NCI-H1417 treated with DMSO at 0.1 percent for 48 hours (cell line): ENCODE data around the gene EBNA1BP2.
"Not testable (repeated sequence)": the region's sequence is repeated elsewhere in the genome, so short reads cannot be mapped to it uniquely, and the experiment has no call there.

Experiments
- DNase-seq: peaks from one replicate; lab custom pipeline; 2025; lab: John Stamatoyannopoulos, UW

Gene EBNA1BP2

GRCh38 chr1:43171312-43171875, 696 bp downstream of the EBNA1BP2 start:
- no peak for DNase-seq

- DNase-seq, result no peak
Measured at GRCh38 chr1:43165765-43166164, 6.3 kb downstream of the EBNA1BP2 start.

- DNase-seq, result no peak
Measured at GRCh38 chr1:43165162-43165561, 6.9 kb downstream of the EBNA1BP2 start.

GRCh38 chr1:43156026-43156425, 16.1 kb downstream of the EBNA1BP2 start:
- no peak for DNase-seq

GRCh38 chr1:43153443-43153842, 18.6 kb downstream of the EBNA1BP2 start:
- DNase-seq, result no peak

GRCh38 chr1:43152866-43153265, 19.2 kb downstream of the EBNA1BP2 start:
- DNase-seq, result no peak

- no peak for DNase-seq
Measured at GRCh38 chr1:43149889-43150288, 22.2 kb downstream of the EBNA1BP2 start.

- DNase-seq, result peak; percentile 62
Measured at GRCh38 chr1:43147625-43148327, 24.3 kb downstream of the EBNA1BP2 start.

GRCh38 chr1:43144237-43144636, 27.9 kb downstream of the EBNA1BP2 start:
- DNase-seq, result no peak

- no peak for DNase-seq
Measured at GRCh38 chr1:43143441-43143888, 28.6 kb downstream of the EBNA1BP2 start.

GRCh38 chr1:43140583-43140982, 31.5 kb downstream of the EBNA1BP2 start:
- DNase-seq, result no peak

GRCh38 chr1:43140010-43140409, 32.1 kb downstream of the EBNA1BP2 start:
- DNase-seq, result no peak

GRCh38 chr1:43139295-43139694, 32.8 kb downstream of the EBNA1BP2 start:
- DNase-seq, result not testable (repeated sequence)

GRCh38 chr1:43137445-43138052, 34.5 kb downstream of the EBNA1BP2 start:
- no peak for DNase-seq

GRCh38 chr1:43135857-43136781, 36.0 kb downstream of the EBNA1BP2 start:
- DNase-seq, result no peak

GRCh38 chr1:43134640-43135039, 37.5 kb downstream of the EBNA1BP2 start:
- no peak for DNase-seq

- DNase-seq, result no peak
Measured at GRCh38 chr1:43134068-43134467, 38.0 kb downstream of the EBNA1BP2 start.

GRCh38 chr1:43129426-43129825, 42.7 kb downstream of the EBNA1BP2 start:
- DNase-seq, result no peak

GRCh38 chr1:43128816-43129215, 43.3 kb downstream of the EBNA1BP2 start:
- DNase-seq, result no peak

- no peak for DNase-seq
Measured at GRCh38 chr1:43123031-43123430, 49.1 kb downstream of the EBNA1BP2 start.

GRCh38 chr1:43121256-43121900, 50.7 kb downstream of the EBNA1BP2 start:
- peak; percentile 6 for DNase-seq
